ENCODE results near the gene SORBS1.
A peak's percentile ranks its signal among the peaks of the same experiment; 100 is the strongest.

Gene SORBS1

GRCh38 chr10:95538412-95538811 lies 22.8 kb downstream of the SORBS1 start:
- DNase-seq: no peak

- no peak for DNase-seq
Observed at GRCh38 chr10:95537542-95537927, 23.6 kb downstream of the SORBS1 start.

GRCh38 chr10:95536894-95537541 lies 24.2 kb downstream of the SORBS1 start:
- no peak for DNase-seq

GRCh38 chr10:95536017-95536416 lies 25.2 kb downstream of the SORBS1 start:
- no peak for DNase-seq

GRCh38 chr10:95535526-95535925 lies 25.6 kb downstream of the SORBS1 start:
- no peak for DNase-seq

- DNase-seq: no peak
Observed at GRCh38 chr10:95533590-95533989, 27.6 kb downstream of the SORBS1 start.

GRCh38 chr10:95532536-95532935 lies 28.6 kb downstream of the SORBS1 start:
- peak; percentile 38 for DNase-seq

GRCh38 chr10:95531994-95532399 lies 29.2 kb downstream of the SORBS1 start:
- DNase-seq: peak; percentile 98

GRCh38 chr10:95531058-95531809 lies 29.9 kb downstream of the SORBS1 start:
- DNase-seq: peak; percentile 85

GRCh38 chr10:95530561-95530960 lies 30.6 kb downstream of the SORBS1 start:
- DNase-seq: no peak

- no peak for DNase-seq
Observed at GRCh38 chr10:95530029-95530428, 31.1 kb downstream of the SORBS1 start.

GRCh38 chr10:95526044-95526443 lies 35.1 kb downstream of the SORBS1 start:
- no peak for DNase-seq

- DNase-seq: peak; percentile 18
Observed at GRCh38 chr10:95525033-95525418, 36.1 kb downstream of the SORBS1 start.

GRCh38 chr10:95524358-95525032 lies 36.7 kb downstream of the SORBS1 start:
- DNase-seq: no peak

GRCh38 chr10:95522117-95522516 lies 39.1 kb downstream of the SORBS1 start:
- DNase-seq: no peak

- DNase-seq: no peak
Observed at GRCh38 chr10:95520617-95521016, 40.6 kb downstream of the SORBS1 start.

- peak; percentile 49 for DNase-seq
Observed at GRCh38 chr10:95518455-95519452, 42.4 kb downstream of the SORBS1 start.

- DNase-seq: peak; percentile 85
Observed at GRCh38 chr10:95517536-95518454, 43.4 kb downstream of the SORBS1 start.

- DNase-seq: no peak
Observed at GRCh38 chr10:95516774-95517373, 44.3 kb downstream of the SORBS1 start.

GRCh38 chr10:95513941-95514392 lies 47.2 kb downstream of the SORBS1 start:
- peak; percentile 28 for DNase-seq

- no peak for DNase-seq
Observed at GRCh38 chr10:95513008-95513589, 48.1 kb downstream of the SORBS1 start.
